CD4-positive, alpha-beta T cell treated with Interleukin-6 for 4 hours (primary cell): ENCODE measurements around the gene TUBB.

Experiments used
- DNase-seq: peaks from one replicate; pipeline ENCODE4 v3.0.0-alpha.2; 2020; ENCODE audit warnings: mixed read lengths

The TUBB gene

GRCh38 chr6:30719791-30720737 lies at the start of gene TUBB:
Gene TUBB (plus strand): TSS chr6:30720352. CDS start chr6:30720507, 155 bp downstream.
- DNase-seq = peak; percentile 97

GRCh38 chr6:30670760-30671527 lies 49.2 kb upstream of the TUBB start:
- DNase-seq = no peak

GRCh38 chr6:30672445-30673253 lies 47.5 kb upstream of the TUBB start, which contains the start of gene DHX16:
Gene DHX16 (minus strand): TSS chr6:30673006. CDS start chr6:30672841, 165 bp downstream.
- DNase-seq = peak; percentile 93

GRCh38 chr6:30676660-30677285 lies 43.4 kb upstream of the TUBB start:
- no peak for DNase-seq

- peak; percentile 94 for DNase-seq
Measured at GRCh38 chr6:30678964-30679726, 41.0 kb upstream of the TUBB start.

GRCh38 chr6:30679765-30680535 lies 40.2 kb upstream of the TUBB start:
- DNase-seq = no peak

GRCh38 chr6:30681766-30682142 lies 38.4 kb upstream of the TUBB start:
- peak; percentile 29 for DNase-seq

GRCh38 chr6:30682143-30683117 lies 37.7 kb upstream of the TUBB start:
- peak; percentile 94 for DNase-seq

GRCh38 chr6:30683183-30683979 lies 36.8 kb upstream of the TUBB start:
- peak; percentile 26 for DNase-seq

- DNase-seq = no peak
Measured at GRCh38 chr6:30683980-30684338, 36.2 kb upstream of the TUBB start.

- peak; percentile 77 for DNase-seq
Measured at GRCh38 chr6:30684386-30685156, 35.6 kb upstream of the TUBB start.

GRCh38 chr6:30685157-30686008 lies 34.8 kb upstream of the TUBB start:
- DNase-seq = peak; percentile 54

GRCh38 chr6:30686009-30686907 lies 33.9 kb upstream of the TUBB start, which contains the start of gene PPP1R18:
Gene PPP1R18 (minus strand): TSS chr6:30686645. CDS start chr6:30686018, 627 bp downstream.
- DNase-seq = peak; percentile 87

- DNase-seq = peak; percentile 84
Measured at GRCh38 chr6:30686908-30687658, 33.1 kb upstream of the TUBB start.
